Progenitor cell of endocrine pancreas (in vitro differentiated cells): ENCODE data around the gene PPP6R3. TPM values are rescaled to one million over a fixed set of nuclear protein-coding genes. Genes with fewer than 3 reads are reported as not detected.
"Not testable (repeated sequence)": the region's sequence is repeated elsewhere in the genome, so short reads cannot be mapped to it uniquely, and the experiment has no call there.

ENCODE experiments used
- DNase-seq: peaks from one replicate; pipeline ENCODE4 v3.0.0; 2021; ENCODE audit warnings: low spot score; ENCODE audit not compliant: unreplicated experiment
- H3K27ac Mint-ChIP-seq: 2 replicates; pipeline ENCODE4 v1.8.0; 2021; ENCODE audit warnings: mild to moderate bottlenecking, moderate library complexity, mixed read lengths
- H3K27me3 Mint-ChIP-seq: 2 replicates; pipeline ENCODE4 v1.8.0; 2021; ENCODE audit warnings: mixed read lengths
- H3K36me3 Mint-ChIP-seq: 2 replicates; pipeline ENCODE4 v1.8.0; 2022; ENCODE audit warnings: mixed read lengths; ENCODE audit not compliant: insufficient read depth
- H3K4me1 Mint-ChIP-seq: 2 replicates; pipeline ENCODE4 v1.8.0; 2021; ENCODE audit warnings: low read depth, mixed read lengths
- H3K4me3 Mint-ChIP-seq: 2 replicates; pipeline ENCODE4 v1.8.0; 2021; ENCODE audit warnings: low read depth, mild to moderate bottlenecking, moderate library complexity, mixed read lengths
- H3K9me3 Mint-ChIP-seq: 2 replicates; pipeline ENCODE4 v1.8.0; 2021; ENCODE audit warnings: low read depth, mixed read lengths
- total RNA-seq: library from RNA; stranded (reverse); gene quantifications from 2 replicates; pipeline ENCODE4 v1.2.1, GENCODE V29; 2021
- TF ChIP-seq, protein P1 (sequence below): fragments of 200-600 bp; sonication (generic); IDR thresholded peaks from one replicate; pipeline ENCODE4 v1.5.0; 2021; ENCODE audit warnings: antibody characterized with exemption, mild to moderate bottlenecking; ENCODE audit not compliant: unreplicated experiment

Gene PPP6R3
- total RNA-seq, 1 donor from 2014 or later, result 124 TPM

- Mint-ChIP-seq H3K4me1 (peaks cover 15% of the 10 kb centered on the region), H3K36me3 (peaks cover 45% of the 10 kb centered on the region), H3K9me3 (peaks cover 21% of the 10 kb centered on the region), H3K27me3 (no peaks in the 10 kb centered on the region), H3K4me3 (no peak overlapping the region), H3K27ac (peak overlapping the region; percentile 77)
- TF ChIP-seq, protein P1, sequence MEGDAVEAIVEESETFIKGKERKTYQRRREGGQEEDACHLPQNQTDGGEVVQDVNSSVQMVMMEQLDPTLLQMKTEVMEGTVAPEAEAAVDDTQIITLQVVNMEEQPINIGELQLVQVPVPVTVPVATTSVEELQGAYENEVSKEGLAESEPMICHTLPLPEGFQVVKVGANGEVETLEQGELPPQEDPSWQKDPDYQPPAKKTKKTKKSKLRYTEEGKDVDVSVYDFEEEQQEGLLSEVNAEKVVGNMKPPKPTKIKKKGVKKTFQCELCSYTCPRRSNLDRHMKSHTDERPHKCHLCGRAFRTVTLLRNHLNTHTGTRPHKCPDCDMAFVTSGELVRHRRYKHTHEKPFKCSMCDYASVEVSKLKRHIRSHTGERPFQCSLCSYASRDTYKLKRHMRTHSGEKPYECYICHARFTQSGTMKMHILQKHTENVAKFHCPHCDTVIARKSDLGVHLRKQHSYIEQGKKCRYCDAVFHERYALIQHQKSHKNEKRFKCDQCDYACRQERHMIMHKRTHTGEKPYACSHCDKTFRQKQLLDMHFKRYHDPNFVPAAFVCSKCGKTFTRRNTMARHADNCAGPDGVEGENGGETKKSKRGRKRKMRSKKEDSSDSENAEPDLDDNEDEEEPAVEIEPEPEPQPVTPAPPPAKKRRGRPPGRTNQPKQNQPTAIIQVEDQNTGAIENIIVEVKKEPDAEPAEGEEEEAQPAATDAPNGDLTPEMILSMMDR, result no peak
- DNase-seq, result no peak
These were observed 13.1 kb downstream of the PPP6R3 start for GRCh38 chr11:68473693-68474092.

GRCh38 chr11:68475626-68476025, 15.1 kb downstream of the PPP6R3 start:
- not testable (repeated sequence) for DNase-seq, H3K4me1 Mint-ChIP-seq, H3K27ac Mint-ChIP-seq, H3K4me3 Mint-ChIP-seq, H3K27me3 Mint-ChIP-seq
- Mint-ChIP-seq H3K9me3 (peaks cover 21% of the 10 kb centered on the region), H3K36me3 (peaks cover 54% of the 10 kb centered on the region)

DNA sequence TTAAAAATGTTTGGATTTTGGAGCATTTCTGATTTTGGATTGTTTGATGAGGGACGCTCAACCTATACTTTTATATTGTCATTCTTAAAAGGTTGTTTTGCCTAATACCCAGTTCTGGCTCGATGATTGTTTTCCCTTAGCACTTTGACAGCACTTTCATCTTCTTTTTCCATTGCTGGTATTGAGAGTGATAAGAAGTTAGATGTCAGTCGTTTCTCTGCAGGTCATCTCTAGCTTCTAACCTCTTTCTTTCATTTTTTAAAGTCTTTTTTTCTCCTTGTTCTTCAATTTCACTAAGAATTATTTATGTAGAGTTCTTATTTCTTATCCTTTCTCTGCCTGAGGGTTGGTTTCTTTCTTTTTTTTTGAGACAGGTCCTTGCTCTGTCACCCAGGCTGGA, 18.8 kb downstream of the PPP6R3 start:
- Mint-ChIP-seq H3K4me3 (no peak overlapping the region), H3K4me1 (peaks cover 12% of the 10 kb centered on the region), H3K9me3 (peaks cover 10% of the 10 kb centered on the region), H3K27ac (no peak overlapping the region), H3K36me3 (peaks cover 34% of the 10 kb centered on the region), H3K27me3 (no peaks in the 10 kb centered on the region)
- TF ChIP-seq, protein P1, result no peak
- DNase-seq, result no peak

- Mint-ChIP-seq H3K9me3 (peaks cover 11% of the 10 kb centered on the region), H3K4me3 (no peak overlapping the region), H3K27me3 (no peaks in the 10 kb centered on the region), H3K36me3 (peaks cover 33% of the 10 kb centered on the region), H3K27ac (peak overlapping the region; percentile 60), H3K4me1 (peaks cover 12% of the 10 kb centered on the region)
- DNase-seq, result no peak
- TF ChIP-seq, protein P1, result no peak
These were observed 19.6 kb downstream of the PPP6R3 start for GRCh38 chr11:68480193-68480592.

DNA sequence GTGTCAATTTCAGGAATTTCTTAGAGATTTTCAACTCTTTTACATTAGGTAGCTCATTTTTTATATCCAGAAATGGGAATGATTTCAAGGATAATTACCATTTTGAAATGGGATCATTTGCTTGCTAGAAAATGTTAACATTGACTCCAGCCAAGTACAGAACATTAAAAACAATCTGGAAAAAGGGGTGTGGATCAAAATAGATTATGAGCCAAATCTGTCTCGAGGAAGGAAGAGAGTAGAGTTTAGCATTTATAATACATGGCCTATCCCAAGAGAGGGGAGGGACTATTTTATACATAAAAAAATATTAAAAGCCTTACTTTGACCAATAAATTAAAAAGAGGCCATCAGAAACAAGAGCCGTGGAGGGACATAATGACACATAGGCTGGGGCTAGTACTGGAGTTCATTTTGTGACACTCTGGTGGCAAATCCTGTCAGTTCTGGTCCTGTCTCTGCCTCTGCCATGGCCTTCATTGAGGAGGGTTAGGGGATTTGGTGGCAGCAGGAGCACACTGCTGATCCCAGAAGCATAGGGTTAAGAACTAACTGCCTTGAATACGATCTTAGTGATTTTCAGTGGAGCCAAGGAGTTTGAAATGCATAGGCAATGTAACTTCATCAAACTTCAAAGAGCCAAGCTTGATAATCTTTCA, 20.4 kb downstream of the PPP6R3 start:
- Mint-ChIP-seq H3K36me3 (peaks cover 35% of the 10 kb centered on the region), H3K27ac (peak overlapping the region; percentile 17), H3K4me1 (peaks cover 12% of the 10 kb centered on the region), H3K27me3 (no peaks in the 10 kb centered on the region), H3K9me3 (peaks cover 13% of the 10 kb centered on the region), H3K4me3 (no peak overlapping the region)
- TF ChIP-seq, protein P1, result no peak
- no peak for DNase-seq

GRCh38 chr11:68481579-68482240, 21.2 kb downstream of the PPP6R3 start:
- Mint-ChIP-seq H3K4me1 (peaks cover 12% of the 10 kb centered on the region), H3K9me3 (peaks cover 15% of the 10 kb centered on the region), H3K4me3 (no peak overlapping the region), H3K27ac (peak overlapping the region; percentile 26), H3K27me3 (no peaks in the 10 kb centered on the region), H3K36me3 (peaks cover 37% of the 10 kb centered on the region)
- DNase-seq, result no peak
- TF ChIP-seq, protein P1, result no peak
